GM20000 (cell line): ENCODE measurements around the gene ADO.

Experiments
- DNase-seq: peaks from one replicate; pipeline ENCODE4 v3.0.0; 2012; ENCODE audit warnings: low spot score
- CTCF ChIP-seq: IDR thresholded peaks from 2 replicates; pipeline ENCODE4 v1.5.1; 2012; ENCODE audit warnings: mild to moderate bottlenecking, control low read depth; ENCODE audit errors: extremely low read depth, missing control alignments

ADO gene

GRCh38 chr10:62819141-62819920, 14.8 kb downstream of the ADO start:
- no peak for DNase-seq
- no peak for TF ChIP-seq CTCF

- DNase-seq, result no peak
- TF ChIP-seq CTCF, result no peak
Observed at GRCh38 chr10:62820586-62820985, 16.1 kb downstream of the ADO start.

- DNase-seq, result no peak
- TF ChIP-seq CTCF, result no peak
Observed at GRCh38 chr10:62826273-62826672, 21.8 kb downstream of the ADO start.

GRCh38 chr10:62829622-62830021, 25.1 kb downstream of the ADO start:
- no peak for TF ChIP-seq CTCF
- no peak for DNase-seq

- TF ChIP-seq CTCF, result no peak
- DNase-seq, result no peak
Observed at GRCh38 chr10:62830679-62831078, 26.2 kb downstream of the ADO start.

- TF ChIP-seq CTCF, result no peak
- no peak for DNase-seq
Observed at GRCh38 chr10:62831346-62831745, 26.8 kb downstream of the ADO start.

- no peak for TF ChIP-seq CTCF
- DNase-seq, result no peak
Observed at GRCh38 chr10:62839590-62839989, 35.1 kb downstream of the ADO start.
